MM.1S (cell line): ENCODE results near the gene GOLGA5.

ENCODE experiments used
- DNase-seq: peaks from one replicate; pipeline ENCODE4 v3.0.0-alpha.2; 2015
- H2AFZ ChIP-seq: fragments of 300-600 bp; sonication (generic); 2 replicates; pipeline ENCODE4 v1.6.0; 2016; ENCODE audit warnings: antibody characterized with exemption, low read length
- H3F3A ChIP-seq: fragments of 300-600 bp; sonication (generic); 2 replicates; pipeline ENCODE4 v1.6.1; 2016; ENCODE audit warnings: mild to moderate bottlenecking, antibody characterized with exemption, low read length, moderate library complexity, mixed read lengths; ENCODE audit not compliant: insufficient read depth
- H3K27ac ChIP-seq: fragments of 300-600 bp; sonication (generic); 2 replicates; pipeline ENCODE4 v1.5.1; 2016; ENCODE audit warnings: mild to moderate bottlenecking, low read length
- H3K27me3 ChIP-seq: fragments of 300-600 bp; sonication (generic); replicated peaks from 2 replicates; pipeline ENCODE4 v1.6.0; 2016; ENCODE audit warnings: low read length; ENCODE audit not compliant: insufficient read depth
- H3K36me3 ChIP-seq: fragments of 300-600 bp; sonication (generic); replicated peaks from 2 replicates; pipeline ENCODE4 v1.6.1; 2016; ENCODE audit warnings: mild to moderate bottlenecking, low read length, mixed read lengths; ENCODE audit not compliant: insufficient read depth
- H3K4me1 ChIP-seq: fragments of 300-600 bp; sonication (generic); 2 replicates; pipeline ENCODE4 v1.6.1; 2016; ENCODE audit warnings: low read length, mixed read lengths
- H3K4me2 ChIP-seq: fragments of 300-600 bp; sonication (generic); 2 replicates; pipeline ENCODE4 v1.6.0; 2016; ENCODE audit warnings: low read depth, low read length
- H3K4me3 ChIP-seq: fragments of 300-600 bp; sonication (generic); 2 replicates; pipeline ENCODE4 v1.5.1; 2016; ENCODE audit warnings: low read length, mixed read lengths
- H3K79me2 ChIP-seq: fragments of 300-600 bp; sonication (generic); 2 replicates; pipeline ENCODE4 v1.6.1; 2016; ENCODE audit warnings: mixed run types, low read length, mixed read lengths
- H3K9ac ChIP-seq: fragments of 300-600 bp; sonication (generic); 2 replicates; pipeline ENCODE4 v1.6.1; 2016; ENCODE audit warnings: low read length, mixed read lengths
- H3K9me2 ChIP-seq: fragments of 300-600 bp; sonication (generic); replicated peaks from 2 replicates; pipeline ENCODE4 v1.6.1; 2016; ENCODE audit warnings: mild to moderate bottlenecking, low read length, mixed read lengths; ENCODE audit not compliant: insufficient read depth
- H3K9me3 ChIP-seq: fragments of 300-600 bp; sonication (generic); replicated peaks from 2 replicates; pipeline ENCODE4 v1.6.1; 2016; ENCODE audit warnings: mild to moderate bottlenecking, low read length, mixed read lengths; ENCODE audit not compliant: insufficient read depth
- H4K20me1 ChIP-seq: fragments of 300-600 bp; sonication (generic); 2 replicates; pipeline ENCODE4 v1.6.1; 2016; ENCODE audit warnings: mild to moderate bottlenecking, low read length, moderate library complexity, mixed read lengths; ENCODE audit not compliant: insufficient read depth
- EZH2 ChIP-seq: fragments of 300-600 bp; sonication (generic); optimal IDR thresholded peaks from 2 replicates; pipeline ENCODE3; 2017; ENCODE audit warnings: low read depth, mild to moderate bottlenecking, antibody characterized with exemption, low read length, mixed read lengths
- EZH2phosphoT487 ChIP-seq: fragments of 300-600 bp; sonication (generic); IDR thresholded peaks from 2 replicates; pipeline ENCODE4 v1.6.1; 2018; ENCODE audit warnings: antibody characterized with exemption, low read length
- TF ChIP-seq, protein P1 (sequence below): fragments of 300-600 bp; sonication (generic); IDR thresholded peaks from 2 replicates; pipeline ENCODE4 v1.5.1; 2016; ENCODE audit warnings: antibody characterized with exemption, low read length, mixed read lengths

The GOLGA5 gene

DNA sequence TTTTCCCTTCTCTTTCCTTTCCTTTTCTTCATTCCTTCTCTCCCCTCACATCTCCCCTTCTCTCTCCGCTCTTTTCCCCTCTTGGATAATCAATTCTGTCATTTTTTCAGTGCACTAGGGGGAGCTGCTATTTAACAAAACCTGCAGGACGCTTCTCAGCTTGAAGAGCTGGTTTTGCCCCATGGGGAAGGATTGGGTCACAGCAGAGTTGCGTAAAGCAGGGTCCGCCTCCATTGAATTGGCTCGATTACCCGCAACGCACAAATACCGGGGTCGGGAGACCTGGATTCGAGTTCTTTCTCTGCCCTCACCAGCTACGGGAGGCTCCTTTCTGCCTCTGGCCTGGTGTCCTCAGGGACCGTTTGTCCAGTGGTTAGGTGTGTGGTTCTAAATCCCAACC, 86.7 kb downstream of the GOLGA5 start:
- Histone ChIP-seq H3K9me3 (no peaks in the 10 kb centered on the region), H3K27ac (no peak overlapping the region), H2AFZ (no peak overlapping the region), H3F3A (no peaks in the 10 kb centered on the region), H3K4me1 (no peaks in the 10 kb centered on the region), H3K79me2 (no peaks in the 10 kb centered on the region), H3K36me3 (no peaks in the 10 kb centered on the region), H4K20me1 (no peaks in the 10 kb centered on the region), H3K4me3 (no peak overlapping the region), H3K27me3 (no peaks in the 10 kb centered on the region), H3K9ac (no peak overlapping the region), H3K4me2 (no peak overlapping the region), H3K9me2 (no peaks in the 10 kb centered on the region)
- TF ChIP-seq EZH2, result no peak
- no peak for TF ChIP-seq EZH2phosphoT487
- TF ChIP-seq, protein P1, sequence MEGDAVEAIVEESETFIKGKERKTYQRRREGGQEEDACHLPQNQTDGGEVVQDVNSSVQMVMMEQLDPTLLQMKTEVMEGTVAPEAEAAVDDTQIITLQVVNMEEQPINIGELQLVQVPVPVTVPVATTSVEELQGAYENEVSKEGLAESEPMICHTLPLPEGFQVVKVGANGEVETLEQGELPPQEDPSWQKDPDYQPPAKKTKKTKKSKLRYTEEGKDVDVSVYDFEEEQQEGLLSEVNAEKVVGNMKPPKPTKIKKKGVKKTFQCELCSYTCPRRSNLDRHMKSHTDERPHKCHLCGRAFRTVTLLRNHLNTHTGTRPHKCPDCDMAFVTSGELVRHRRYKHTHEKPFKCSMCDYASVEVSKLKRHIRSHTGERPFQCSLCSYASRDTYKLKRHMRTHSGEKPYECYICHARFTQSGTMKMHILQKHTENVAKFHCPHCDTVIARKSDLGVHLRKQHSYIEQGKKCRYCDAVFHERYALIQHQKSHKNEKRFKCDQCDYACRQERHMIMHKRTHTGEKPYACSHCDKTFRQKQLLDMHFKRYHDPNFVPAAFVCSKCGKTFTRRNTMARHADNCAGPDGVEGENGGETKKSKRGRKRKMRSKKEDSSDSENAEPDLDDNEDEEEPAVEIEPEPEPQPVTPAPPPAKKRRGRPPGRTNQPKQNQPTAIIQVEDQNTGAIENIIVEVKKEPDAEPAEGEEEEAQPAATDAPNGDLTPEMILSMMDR, result no peak
- DNase-seq, result no peak

- TF ChIP-seq EZH2 (no peak), EZH2phosphoT487 (no peak)
- TF ChIP-seq, protein P1, result no peak
- Histone ChIP-seq H3K4me1 (no peaks in the 10 kb centered on the region), H3K79me2 (no peaks in the 10 kb centered on the region), H3K36me3 (no peaks in the 10 kb centered on the region), H3K9me2 (no peaks in the 10 kb centered on the region), H2AFZ (no peak overlapping the region), H3K27ac (no peak overlapping the region), H3K27me3 (no peaks in the 10 kb centered on the region), H3F3A (no peaks in the 10 kb centered on the region), H3K9me3 (no peaks in the 10 kb centered on the region), H3K4me2 (no peak overlapping the region), H3K9ac (no peak overlapping the region), H4K20me1 (no peaks in the 10 kb centered on the region), H3K4me3 (no peak overlapping the region)
- DNase-seq, result no peak
Measured at GRCh38 chr14:92883066-92883465, 89.0 kb downstream of the GOLGA5 start.

DNA sequence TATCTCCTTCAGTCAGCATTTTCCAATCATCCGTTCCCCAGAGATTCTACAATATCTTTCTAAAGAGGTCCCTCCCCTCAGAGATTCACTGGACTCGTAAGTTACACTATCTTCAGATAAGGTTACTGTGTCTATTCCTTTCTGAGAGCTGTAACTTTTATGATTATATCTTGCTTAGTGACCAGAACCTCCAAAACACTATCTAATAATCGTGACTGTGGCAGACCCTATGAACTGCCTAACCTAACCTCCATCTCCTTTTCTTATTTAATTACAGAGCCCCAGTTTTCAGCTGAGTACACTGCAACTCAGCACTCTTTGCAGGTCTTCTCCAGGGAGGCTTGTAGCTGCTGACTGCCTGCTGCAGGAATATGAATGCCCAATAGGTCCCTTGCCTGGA, 90.3 kb downstream of the GOLGA5 start:
- Histone ChIP-seq H2AFZ (no peak overlapping the region), H3K9ac (no peak overlapping the region), H3K27me3 (no peaks in the 10 kb centered on the region), H3F3A (no peaks in the 10 kb centered on the region), H3K9me3 (no peaks in the 10 kb centered on the region), H3K9me2 (no peaks in the 10 kb centered on the region), H3K4me1 (no peaks in the 10 kb centered on the region), H3K79me2 (no peaks in the 10 kb centered on the region), H3K27ac (no peak overlapping the region), H3K36me3 (no peaks in the 10 kb centered on the region), H3K4me3 (no peak overlapping the region), H3K4me2 (no peak overlapping the region), H4K20me1 (no peaks in the 10 kb centered on the region)
- no peak for DNase-seq
- TF ChIP-seq, protein P1, result no peak
- TF ChIP-seq EZH2phosphoT487, result no peak
- no peak for TF ChIP-seq EZH2
